ENCODE data around the gene RUNX3.

RUNX3 gene

DNA sequence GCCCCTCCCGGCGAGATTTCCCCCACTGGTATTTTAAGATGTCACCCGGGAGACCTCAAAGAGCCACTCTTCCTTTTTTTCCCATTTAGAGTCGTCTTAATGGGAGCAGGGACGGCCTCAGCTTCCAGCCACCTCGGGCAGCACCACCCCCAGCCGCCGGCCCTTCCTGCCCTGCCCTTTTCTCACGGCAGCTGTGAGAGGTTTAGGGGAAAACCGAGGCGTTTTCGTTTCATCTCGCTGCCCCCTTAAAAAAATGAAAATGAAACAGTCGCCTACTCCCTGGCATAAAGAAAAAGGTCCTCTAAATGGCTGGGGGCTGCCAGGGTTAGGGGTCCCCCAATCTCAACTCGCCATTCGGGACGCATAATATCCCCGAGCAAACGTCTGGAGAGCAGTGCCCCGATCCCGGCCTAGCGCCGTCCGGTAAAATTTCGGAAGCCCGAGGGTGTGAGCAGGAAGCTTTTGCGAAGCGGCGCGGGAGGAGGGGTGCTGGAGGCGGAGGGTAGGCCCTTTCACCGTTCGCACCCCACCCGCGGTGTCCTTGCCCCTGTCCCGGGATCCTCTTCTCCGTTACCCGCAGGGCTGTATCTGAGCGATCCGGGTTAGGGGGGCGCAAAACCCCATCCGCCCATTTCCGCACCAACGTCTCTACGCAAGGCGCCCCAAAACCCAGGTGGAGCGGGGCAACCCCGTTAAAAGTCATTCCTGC is 1.2 kb downstream of the RUNX3 start:
- no peak for DNase-seq (ENCODE audit: low spot score)

GRCh38 chr1:24927988-24928688 is 1.9 kb downstream of the RUNX3 start:
- no peak for DNase-seq (ENCODE audit: low spot score)

DNA sequence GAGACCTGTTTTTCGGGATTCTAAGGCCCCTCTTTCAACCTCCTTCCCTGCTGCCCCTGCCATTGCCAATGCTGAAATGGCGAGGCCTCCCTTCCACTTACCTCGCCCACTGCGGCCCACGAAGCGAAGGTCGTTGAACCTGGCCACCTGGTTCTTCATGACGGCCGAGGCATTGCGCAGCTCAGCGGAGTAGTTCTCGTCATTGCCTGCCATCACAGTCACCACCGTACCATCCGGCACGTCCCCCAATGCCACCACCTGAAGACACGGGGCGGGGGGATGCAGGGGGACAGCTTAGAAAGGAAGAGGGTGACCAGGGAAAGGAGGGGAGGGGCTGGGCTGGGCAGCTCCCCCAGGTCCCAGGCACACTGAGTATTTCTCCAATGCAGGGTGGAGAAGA is 2.6 kb downstream of the RUNX3 start:
- no peak for DNase-seq (ENCODE audit: low spot score)

DNA sequence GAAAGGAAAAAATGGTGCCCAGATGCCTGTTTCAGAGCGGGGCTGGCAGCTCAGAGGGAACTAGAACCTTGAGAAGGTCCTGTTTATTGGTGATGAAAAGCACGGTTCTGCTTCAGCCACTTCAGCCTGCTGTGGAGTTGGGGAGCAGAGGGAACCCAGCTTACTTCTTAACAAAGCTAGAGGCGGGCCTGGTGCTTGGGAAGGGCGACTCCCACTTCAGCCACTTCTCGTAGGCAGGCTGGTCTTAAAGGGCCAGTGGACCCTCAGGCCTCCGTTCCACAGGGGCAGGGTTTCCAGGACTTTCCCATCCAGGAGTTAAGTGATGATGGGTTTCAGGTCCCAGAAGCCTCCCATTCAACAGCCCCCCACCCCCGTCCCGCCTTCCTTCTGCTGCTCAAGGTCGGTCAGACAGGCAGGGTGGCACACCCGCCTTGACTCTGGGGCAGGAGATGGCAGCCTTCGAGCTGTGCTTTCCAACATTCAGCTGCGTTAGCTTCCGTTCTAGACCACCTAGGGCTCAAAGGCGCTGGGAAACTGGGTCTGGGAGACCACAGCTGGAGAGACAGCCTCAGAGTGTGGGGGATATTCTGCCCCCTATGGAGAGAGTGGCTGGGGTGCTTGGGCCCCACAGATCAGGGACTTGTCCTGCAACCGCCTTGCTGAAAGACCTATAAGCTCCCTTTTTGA is 3.4 kb downstream of the RUNX3 start:
- DNase-seq (ENCODE audit: low spot score) = no peak

DNA sequence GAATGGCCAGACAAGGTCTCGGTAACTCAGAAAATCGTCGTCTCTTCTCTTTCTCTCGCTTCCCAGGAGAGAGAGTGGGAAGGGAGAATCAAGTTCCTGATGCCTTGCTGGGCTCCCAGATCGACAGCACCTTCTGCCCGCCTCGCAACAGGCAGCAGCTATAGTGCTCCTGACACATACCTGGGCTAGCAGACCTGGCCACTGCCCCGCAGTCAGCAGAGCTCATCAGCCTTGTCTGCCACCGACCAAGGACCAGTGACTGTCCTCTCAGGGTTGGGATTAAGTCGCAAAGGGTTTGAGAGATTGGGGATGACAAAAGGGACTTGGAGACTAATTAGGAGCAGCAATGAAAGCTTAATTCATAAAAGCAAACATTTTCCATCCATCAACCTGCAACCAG is 4.1 kb downstream of the RUNX3 start:
- no peak for DNase-seq (ENCODE audit: low spot score)

GRCh38 chr1:24925082-24925779 is 4.8 kb downstream of the RUNX3 start:
- no peak for DNase-seq (ENCODE audit: low spot score)

DNA sequence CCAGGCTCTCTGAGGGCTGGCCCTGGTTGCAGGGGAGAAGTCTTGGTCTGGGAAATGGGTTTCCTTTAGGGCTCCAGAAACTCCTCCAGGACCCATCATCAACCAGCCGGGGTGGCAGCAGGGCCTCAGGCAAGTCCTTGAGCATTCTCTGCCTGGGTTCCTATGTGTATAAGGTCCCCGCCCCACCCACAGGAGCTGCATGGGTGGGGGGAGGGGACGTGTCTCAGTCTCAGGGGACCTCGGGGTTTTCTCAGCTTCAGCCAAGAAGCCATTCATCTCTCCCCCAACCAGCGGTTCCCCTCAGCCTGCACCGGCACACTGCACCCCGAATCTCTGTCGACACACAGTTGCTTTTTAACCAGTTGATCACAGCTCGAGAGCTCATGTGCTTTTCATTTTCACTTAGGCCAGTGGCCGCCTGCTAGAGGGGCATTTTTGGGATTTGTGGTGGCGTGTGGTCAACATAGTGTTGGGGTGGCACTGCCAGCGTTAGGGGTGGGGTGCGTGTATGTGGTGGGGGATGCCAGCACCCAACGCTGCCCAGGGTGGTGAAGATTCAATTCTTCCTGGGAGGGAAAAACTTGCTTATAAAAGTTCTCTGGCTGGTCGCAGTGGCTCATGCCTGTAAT is 6.5 kb downstream of the RUNX3 start:
- DNase-seq (ENCODE audit: low spot score) = no peak

DNA sequence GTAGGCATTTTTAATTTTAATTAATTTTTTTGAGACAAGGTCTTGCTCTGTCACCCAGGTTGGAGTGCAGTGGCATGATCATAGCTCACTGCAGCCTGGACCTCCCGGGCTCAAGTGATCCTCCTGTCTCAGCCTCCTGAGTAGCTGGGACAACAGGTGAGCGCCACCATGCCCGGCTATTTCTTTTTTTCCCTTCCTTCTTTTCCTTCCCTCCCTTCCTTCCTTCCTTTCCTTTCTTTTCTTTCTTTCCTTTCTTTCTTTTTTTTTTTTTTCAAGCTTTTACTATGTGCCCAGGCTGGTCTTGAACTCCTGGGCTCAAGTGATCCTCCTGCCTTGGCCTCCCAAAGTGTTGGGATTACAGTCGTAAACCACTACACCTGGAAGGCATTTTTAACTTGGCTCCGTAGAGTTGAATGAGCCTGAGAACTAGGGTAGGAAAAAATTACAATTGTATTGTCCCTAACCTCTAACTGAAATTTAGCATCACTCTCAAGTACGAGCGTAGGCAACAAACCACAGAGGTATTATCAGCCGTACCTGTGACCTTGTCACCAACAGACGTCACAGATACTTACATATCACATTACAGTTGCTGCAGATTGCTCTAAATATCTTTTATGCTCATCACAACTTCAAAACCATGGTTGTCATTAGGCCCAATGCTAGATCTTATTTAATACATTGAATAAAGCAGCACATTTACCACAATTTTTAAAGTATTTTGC is 8.0 kb downstream of the RUNX3 start:
- no peak for DNase-seq (ENCODE audit: low spot score)

DNA sequence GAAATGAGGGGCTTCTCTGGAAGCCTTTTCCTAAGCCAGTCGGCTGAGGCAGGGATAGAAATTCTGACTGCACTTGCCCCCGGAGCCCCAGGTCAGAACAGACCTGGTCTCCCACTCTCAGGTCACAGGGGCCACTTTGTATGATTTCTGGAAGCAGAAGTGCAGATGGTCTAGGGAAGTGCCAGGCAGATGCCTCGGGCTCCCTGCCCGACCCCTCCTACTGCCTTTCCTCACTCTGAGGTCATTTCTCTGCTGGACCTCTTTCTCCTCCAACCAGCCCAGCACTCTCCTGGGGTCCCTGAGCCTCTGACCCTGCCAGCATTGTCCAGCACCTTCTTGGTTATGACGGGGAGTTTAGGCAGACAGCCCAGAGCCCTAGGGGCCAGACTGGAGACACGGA is 8.7 kb downstream of the RUNX3 start:
- no peak for DNase-seq (ENCODE audit: low spot score)

DNA sequence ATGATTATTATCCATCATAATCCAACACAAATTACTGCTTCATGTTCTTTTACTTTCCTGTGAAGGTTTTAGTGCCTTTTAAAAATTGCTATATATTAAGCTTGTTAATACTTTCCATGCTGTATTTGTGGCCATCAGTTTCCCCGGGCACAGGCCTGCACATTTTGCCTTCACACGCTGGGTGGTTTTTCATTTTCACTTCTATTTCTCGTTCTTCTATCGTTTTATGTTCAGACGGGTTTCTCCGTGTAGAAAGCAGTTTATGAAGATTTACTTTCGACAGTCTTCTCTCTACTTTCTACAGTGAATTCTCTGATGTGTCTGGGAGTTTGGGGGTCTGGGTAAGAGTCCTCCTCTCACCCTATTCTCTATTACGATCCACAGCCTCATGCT is 9.5 kb downstream of the RUNX3 start:
- DNase-seq (ENCODE audit: low spot score) = no peak

DNA sequence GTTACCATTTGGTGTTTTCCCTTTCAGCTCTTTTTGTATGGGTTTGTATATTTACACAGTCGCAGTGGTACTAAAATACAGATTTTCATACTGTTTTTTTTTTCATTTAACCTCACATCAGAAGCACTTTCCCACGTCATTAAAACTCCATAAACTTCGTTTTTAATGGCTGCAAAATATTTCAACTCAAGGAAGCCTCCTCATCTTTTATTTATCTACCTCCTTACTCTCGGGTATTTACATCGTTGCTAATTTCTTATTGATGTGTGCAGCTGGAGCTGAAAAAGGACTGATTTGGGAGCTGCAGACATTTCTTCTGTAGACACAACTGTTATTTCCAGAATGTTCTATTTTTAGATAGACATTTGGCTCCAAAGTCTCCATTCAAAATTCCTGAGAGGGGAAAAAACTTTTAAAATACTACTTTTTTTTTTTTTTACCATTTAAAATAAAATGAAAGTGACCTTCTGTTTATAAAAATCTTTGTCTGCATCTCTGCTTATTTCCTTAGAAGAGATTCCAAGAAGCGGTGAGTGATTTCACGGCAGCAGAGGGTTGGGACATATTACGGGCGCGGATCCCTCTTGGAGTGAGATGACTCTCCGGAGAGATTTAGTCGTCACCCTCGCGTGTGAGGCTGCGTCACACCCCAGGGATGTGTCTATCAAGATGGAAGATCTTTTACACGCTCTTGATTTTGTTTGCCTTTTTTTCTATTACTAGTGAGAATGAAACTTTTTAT is 10.1 kb downstream of the RUNX3 start:
- no peak for DNase-seq (ENCODE audit: low spot score)

GRCh38 chr1:24918995-24919605 is 11.0 kb downstream of the RUNX3 start:
- no peak for DNase-seq (ENCODE audit: low spot score)

- DNase-seq (ENCODE audit: low spot score) = no peak
Observed at GRCh38 chr1:24918370-24918769, 11.7 kb downstream of the RUNX3 start.

- no peak for DNase-seq (ENCODE audit: low spot score)
Observed at GRCh38 chr1:24917327-24918074, 12.6 kb downstream of the RUNX3 start.

- no peak for DNase-seq (ENCODE audit: low spot score)
Observed at GRCh38 chr1:24915816-24916602, 14.1 kb downstream of the RUNX3 start.

DNA sequence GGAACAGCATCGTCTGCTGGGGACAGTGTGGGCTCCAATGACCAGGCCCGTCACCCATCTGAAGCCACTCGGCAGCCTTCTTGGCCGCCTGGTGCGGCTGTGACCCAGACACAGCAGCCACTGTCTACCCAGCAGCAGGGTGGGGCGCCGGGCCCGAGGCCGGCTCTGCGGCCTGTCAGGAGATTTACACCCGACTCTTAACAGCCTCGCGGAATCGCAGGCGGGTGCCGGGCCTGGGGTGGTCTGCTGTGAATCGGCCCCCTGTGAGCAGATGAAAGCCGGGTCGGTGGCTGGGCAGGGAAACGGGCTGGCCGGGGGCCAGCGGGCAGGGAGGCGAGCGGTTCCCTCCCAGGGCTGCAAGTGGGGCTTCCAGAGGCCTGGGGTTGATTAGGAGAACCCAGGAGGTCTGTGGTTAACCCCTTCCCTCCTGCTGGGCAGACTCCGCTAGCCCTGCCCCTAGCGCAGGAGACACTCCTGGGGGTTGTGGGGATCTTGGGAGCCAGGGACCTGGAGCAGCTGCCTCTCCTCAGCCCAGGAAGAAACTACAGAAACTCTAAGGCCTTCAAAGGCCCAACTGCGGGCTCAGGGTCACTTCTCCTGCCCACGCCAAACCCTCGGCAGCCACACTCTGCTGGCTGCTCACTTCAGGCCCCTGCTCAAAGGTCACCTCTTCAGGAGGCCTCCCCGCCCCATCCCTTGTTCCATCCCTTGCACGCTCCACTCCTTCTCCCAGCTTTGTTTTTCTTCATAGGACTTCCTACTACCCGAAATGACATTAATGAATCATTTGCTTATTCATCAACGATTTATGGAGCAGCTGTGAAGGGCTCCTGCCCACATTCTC is 15.6 kb downstream of the RUNX3 start:
- DNase-seq (ENCODE audit: low spot score) = peak; percentile 54

- DNase-seq (ENCODE audit: low spot score) = no peak
Observed at GRCh38 chr1:24913616-24914225, 16.4 kb downstream of the RUNX3 start.

DNA sequence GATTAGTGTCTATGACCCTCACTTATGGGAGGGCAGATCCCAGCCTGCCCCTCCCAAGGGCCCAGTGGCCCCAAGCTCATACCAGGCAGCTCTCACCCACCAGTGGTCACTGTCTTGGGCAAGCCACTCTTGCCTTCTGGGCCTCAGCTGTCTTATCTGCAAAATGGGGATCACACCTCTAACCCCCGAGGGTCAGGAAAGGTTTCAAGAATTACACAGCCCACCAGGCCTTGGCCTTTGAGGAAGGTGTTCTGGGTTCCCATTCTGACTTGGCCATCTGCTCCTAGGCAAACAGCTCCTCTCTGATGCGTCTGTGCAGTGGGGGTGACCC is 16.8 kb downstream of the RUNX3 start:
- DNase-seq (ENCODE audit: low spot score) = no peak
